Hepatocyte (in vitro differentiated cells): ENCODE data around the gene GLDN.

Experiments
- EZH2 ChIP-seq: fragments of 200-600 bp; sonication (generic); IDR thresholded peaks from 2 replicates; pipeline ENCODE4 v1.6.1; 2016; ENCODE audit warnings: antibody characterized with exemption, mild to moderate bottlenecking, borderline replicate concordance
- EZH2phosphoT487 ChIP-seq: fragments of 200-600 bp; sonication (generic); IDR thresholded peaks from one replicate; pipeline ENCODE4 v1.6.1; 2018; ENCODE audit warnings: antibody characterized with exemption, mild to moderate bottlenecking, low read depth, moderate library complexity; ENCODE audit not compliant: unreplicated experiment, severe bottlenecking
- TF ChIP-seq, protein P1 (sequence below): fragments of 200-600 bp; sonication (generic); IDR thresholded peaks from 2 replicates; pipeline ENCODE4 v1.5.1; 2016; ENCODE audit warnings: antibody characterized with exemption, mild to moderate bottlenecking; ENCODE audit not compliant: poor library complexity

GRCh38 chr15:51444112-51444511, 102.7 kb downstream of the GLDN start:
- TF ChIP-seq, protein P1, sequence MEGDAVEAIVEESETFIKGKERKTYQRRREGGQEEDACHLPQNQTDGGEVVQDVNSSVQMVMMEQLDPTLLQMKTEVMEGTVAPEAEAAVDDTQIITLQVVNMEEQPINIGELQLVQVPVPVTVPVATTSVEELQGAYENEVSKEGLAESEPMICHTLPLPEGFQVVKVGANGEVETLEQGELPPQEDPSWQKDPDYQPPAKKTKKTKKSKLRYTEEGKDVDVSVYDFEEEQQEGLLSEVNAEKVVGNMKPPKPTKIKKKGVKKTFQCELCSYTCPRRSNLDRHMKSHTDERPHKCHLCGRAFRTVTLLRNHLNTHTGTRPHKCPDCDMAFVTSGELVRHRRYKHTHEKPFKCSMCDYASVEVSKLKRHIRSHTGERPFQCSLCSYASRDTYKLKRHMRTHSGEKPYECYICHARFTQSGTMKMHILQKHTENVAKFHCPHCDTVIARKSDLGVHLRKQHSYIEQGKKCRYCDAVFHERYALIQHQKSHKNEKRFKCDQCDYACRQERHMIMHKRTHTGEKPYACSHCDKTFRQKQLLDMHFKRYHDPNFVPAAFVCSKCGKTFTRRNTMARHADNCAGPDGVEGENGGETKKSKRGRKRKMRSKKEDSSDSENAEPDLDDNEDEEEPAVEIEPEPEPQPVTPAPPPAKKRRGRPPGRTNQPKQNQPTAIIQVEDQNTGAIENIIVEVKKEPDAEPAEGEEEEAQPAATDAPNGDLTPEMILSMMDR: no peak
- TF ChIP-seq EZH2 (no peak), EZH2phosphoT487 (no peak)
